ENCODE results near the gene INSRR. TPM values are rescaled to one million over a fixed set of nuclear protein-coding genes. Genes with fewer than 3 reads are reported as not detected.

INSRR gene
- total and polyA plus RNA-seq, 9 of the 15 experiments (the other 6 are each of a cell fraction or from before 2014, with no cell fraction given) = 0.03 to 0.18 (median 0.06) TPM; not detected in 3

DNA sequence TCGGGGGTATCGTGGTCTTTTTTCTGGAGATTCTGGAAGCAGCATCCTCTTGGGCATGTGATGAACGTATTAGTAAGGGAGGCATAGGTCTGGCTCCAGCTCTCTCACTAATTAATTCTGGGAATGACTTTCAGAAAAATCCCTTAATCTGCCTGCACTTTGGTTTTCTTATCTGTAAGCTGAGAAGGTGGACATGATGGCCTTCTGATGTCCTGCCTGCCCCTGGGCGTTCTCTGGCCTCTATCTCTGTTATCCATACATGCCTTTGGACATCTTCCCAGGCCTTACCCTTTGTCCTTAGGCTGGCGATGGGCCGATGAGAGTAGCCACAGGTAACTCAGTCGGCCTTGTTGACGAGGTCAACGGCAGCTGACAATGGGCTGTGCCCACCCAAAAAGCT lies 10.5 kb upstream of the INSRR start (continued):
- TF ChIP-seq, protein P1, sequence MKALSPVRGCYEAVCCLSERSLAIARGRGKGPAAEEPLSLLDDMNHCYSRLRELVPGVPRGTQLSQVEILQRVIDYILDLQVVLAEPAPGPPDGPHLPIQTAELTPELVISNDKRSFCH (CRISPR knock-in tag; IDR thresholded peaks at IDR 0.05) = no peak
- TF ChIP-seq, protein P1 (tag; IDR thresholded peaks at IDR 0.05) = 0 out of 2 replicates have a peak, but pooled peaks have one; percentile 19
- TF ChIP-seq ZZZ3 (IDR thresholded peaks at IDR 0.05) = no peak
- TF ChIP-seq KLF16 (IDR thresholded peaks at IDR 0.05) = 0 out of 2 replicates have a peak, but pooled peaks have one; percentile 11
- TF ChIP-seq MEIS2 (IDR thresholded peaks at IDR 0.05; ENCODE audit: partially characterized antibody) = peak; percentile 30
- no peak for TF ChIP-seq DMBX1 (CRISPR knock-in tag; IDR thresholded peaks at IDR 0.05; ENCODE audit: borderline replicate concordance)
- TF ChIP-seq RCOR1 (IDR thresholded peaks at IDR 0.05; ENCODE audit: borderline replicate concordance in 1 of 2, low read depth in 2 of 2, low read length in 2 of 2) = peak in 1 of 2 experiments; percentile 91; a peak in 2 of 4 replicates
- TF ChIP-seq ZNF551 (CRISPR knock-in tag; IDR thresholded peaks at IDR 0.05) = no peak
- no peak for TF ChIP-seq ZNF224 (CRISPR knock-in tag; IDR thresholded peaks at IDR 0.05)
- TF ChIP-seq MECOM (CRISPR knock-in tag; IDR thresholded peaks at IDR 0.05) = peak; percentile 80
- no peak for TF ChIP-seq HIVEP1 (CRISPR knock-in tag; IDR thresholded peaks at IDR 0.05)
- no peak for TF ChIP-seq CBX2 (IDR thresholded peaks at IDR 0.05; ENCODE audit: insufficient read depth, low read length, poor library complexity, severe bottlenecking)
- TF ChIP-seq JUND (IDR thresholded peaks at IDR 0.05; ENCODE audit: borderline replicate concordance, low read depth, low read length) = 0 out of 2 replicates have a peak, but pooled peaks have one; percentile 8
- no peak; the same call in 2 of the 3 replicates for TF ChIP-seq JUND (tag; IDR thresholded peaks at IDR 0.05; ENCODE audit: borderline replicate concordance, low read depth, low read length)
- TF ChIP-seq, protein P2, sequence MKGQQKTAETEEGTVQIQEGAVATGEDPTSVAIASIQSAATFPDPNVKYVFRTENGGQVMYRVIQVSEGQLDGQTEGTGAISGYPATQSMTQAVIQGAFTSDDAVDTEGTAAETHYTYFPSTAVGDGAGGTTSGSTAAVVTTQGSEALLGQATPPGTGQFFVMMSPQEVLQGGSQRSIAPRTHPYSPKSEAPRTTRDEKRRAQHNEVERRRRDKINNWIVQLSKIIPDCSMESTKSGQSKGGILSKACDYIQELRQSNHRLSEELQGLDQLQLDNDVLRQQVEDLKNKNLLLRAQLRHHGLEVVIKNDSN (CRISPR knock-in tag; IDR thresholded peaks at IDR 0.05) = no peak
- no peak for TF ChIP-seq CC2D1A (IDR thresholded peaks at IDR 0.05)
- TF ChIP-seq HDAC2 (IDR thresholded peaks at IDR 0.05) = peak; percentile 51; the same call in 1 of the 2 replicates
- TF ChIP-seq SAP30 (IDR thresholded peaks at IDR 0.05; ENCODE audit: borderline replicate concordance, insufficient read depth, low read depth, low read length, poor library complexity, severe bottlenecking) = no peak
- TF ChIP-seq PHB2 (IDR thresholded peaks at IDR 0.05; ENCODE audit: low read depth) = no peak
- TF ChIP-seq, protein P3, sequence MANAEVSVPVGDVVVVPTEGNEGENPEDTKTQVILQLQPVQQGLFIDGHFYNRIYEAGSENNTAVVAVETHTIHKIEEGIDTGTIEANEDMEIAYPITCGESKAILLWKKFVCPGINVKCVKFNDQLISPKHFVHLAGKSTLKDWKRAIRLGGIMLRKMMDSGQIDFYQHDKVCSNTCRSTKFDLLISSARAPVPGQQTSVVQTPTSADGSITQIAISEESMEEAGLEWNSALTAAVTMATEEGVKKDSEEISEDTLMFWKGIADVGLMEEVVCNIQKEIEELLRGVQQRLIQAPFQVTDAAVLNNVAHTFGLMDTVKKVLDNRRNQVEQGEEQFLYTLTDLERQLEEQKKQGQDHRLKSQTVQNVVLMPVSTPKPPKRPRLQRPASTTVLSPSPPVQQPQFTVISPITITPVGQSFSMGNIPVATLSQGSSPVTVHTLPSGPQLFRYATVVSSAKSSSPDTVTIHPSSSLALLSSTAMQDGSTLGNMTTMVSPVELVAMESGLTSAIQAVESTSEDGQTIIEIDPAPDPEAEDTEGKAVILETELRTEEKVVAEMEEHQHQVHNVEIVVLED (CRISPR knock-in tag; IDR thresholded peaks at IDR 0.05) = no peak
- no peak for TF ChIP-seq KLF13 (tag; IDR thresholded peaks at IDR 0.05; ENCODE audit: borderline replicate concordance, low read depth)
- TF ChIP-seq ESRRA (IDR thresholded peaks at IDR 0.05; ENCODE audit: borderline replicate concordance, low read depth) = peak; percentile 67
- TF ChIP-seq LCOR (CRISPR knock-in tag; IDR thresholded peaks at IDR 0.05) = no peak
- TF ChIP-seq TBL1XR1 (IDR thresholded peaks at IDR 0.05; ENCODE audit: low read length in 2 of 2) = no peak
- peak; percentile 69 for TF ChIP-seq TEAD4 (IDR thresholded peaks at IDR 0.05; ENCODE audit: low read length)
- no peak for TF ChIP-seq TEAD4 (CRISPR knock-in tag; IDR thresholded peaks at IDR 0.05; ENCODE audit: borderline replicate concordance)
- no peak for TF ChIP-seq SAFB2 (IDR thresholded peaks at IDR 0.05; ENCODE audit: borderline replicate concordance, low read depth, low read length, severe bottlenecking)

Data from K562 (cell line).